Ovary (tissue), 3 donors: ENCODE data around the gene EXOSC10.

Experiments
- EP300 ChIP-seq: sonication (generic); formaldehyde crosslinking; IDR thresholded peaks from one replicate; pipeline ENCODE4 v1.6.1; 2017; ENCODE audit warnings: antibody characterized with exemption
- TF ChIP-seq, protein P1 (sequence below), 3 donors: fragments of 450-650 bp in 2 of 3; fragments of 200-600 bp in 1 of 3; IDR thresholded peaks; one replicate each; pipeline versions ENCODE4 v1.5.1 to v1.8.0; 2016 to 2022; ENCODE audit warnings: antibody characterized with exemption in 3 of 3, mild to moderate bottlenecking in 1 of 3
- donor health status: DM: no; HTN: no; CAD: no.

DNA sequence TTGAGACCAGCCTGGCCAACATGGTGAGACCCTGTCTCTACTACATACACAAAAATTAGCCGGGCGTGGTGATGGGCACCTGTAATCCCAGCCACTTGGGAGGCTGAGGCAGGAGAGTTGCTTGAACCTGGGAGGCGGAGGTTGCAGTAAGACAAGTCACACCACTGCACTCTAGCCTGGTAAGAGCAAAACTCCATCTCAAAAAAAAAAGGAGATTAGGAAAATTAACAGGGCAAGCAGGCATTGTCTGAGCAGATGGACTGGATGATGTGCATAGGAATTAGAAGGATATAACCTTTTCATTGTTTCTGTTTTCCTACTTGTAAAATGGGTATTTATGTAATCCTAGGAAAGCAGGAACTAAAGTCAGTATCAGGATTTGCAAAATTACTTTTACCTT lies 71.7 kb downstream of the EXOSC10 start:
- TF ChIP-seq, protein P1, sequence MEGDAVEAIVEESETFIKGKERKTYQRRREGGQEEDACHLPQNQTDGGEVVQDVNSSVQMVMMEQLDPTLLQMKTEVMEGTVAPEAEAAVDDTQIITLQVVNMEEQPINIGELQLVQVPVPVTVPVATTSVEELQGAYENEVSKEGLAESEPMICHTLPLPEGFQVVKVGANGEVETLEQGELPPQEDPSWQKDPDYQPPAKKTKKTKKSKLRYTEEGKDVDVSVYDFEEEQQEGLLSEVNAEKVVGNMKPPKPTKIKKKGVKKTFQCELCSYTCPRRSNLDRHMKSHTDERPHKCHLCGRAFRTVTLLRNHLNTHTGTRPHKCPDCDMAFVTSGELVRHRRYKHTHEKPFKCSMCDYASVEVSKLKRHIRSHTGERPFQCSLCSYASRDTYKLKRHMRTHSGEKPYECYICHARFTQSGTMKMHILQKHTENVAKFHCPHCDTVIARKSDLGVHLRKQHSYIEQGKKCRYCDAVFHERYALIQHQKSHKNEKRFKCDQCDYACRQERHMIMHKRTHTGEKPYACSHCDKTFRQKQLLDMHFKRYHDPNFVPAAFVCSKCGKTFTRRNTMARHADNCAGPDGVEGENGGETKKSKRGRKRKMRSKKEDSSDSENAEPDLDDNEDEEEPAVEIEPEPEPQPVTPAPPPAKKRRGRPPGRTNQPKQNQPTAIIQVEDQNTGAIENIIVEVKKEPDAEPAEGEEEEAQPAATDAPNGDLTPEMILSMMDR (IDR thresholded peaks at IDR 0.05): no peak
- TF ChIP-seq EP300: no peak
